HG03520 (cell line): ENCODE data around the gene RPP25.
"Not testable (repeated sequence)": the region's sequence is repeated elsewhere in the genome, so short reads cannot be mapped to it uniquely, and the experiment has no call there.

Experiments
- ATAC-seq: cut with Tn5 transposase; IDR thresholded peaks from one replicate; pipeline ENCODE4 v1.9.1; 2021; ENCODE audit warnings: mild to moderate bottlenecking, moderate library complexity; ENCODE audit not compliant: unreplicated experiment

The RPP25 gene

GRCh38 chr15:74963213-74963612, 6.6 kb upstream of the RPP25 start:
- no peak for ATAC-seq

GRCh38 chr15:74962671-74963070, 6.1 kb upstream of the RPP25 start:
- no peak for ATAC-seq

- ATAC-seq, result no peak
These were observed 5.6 kb upstream of the RPP25 start for GRCh38 chr15:74962219-74962618.

GRCh38 chr15:74961616-74962015, 5.0 kb upstream of the RPP25 start:
- no peak for ATAC-seq

GRCh38 chr15:74960995-74961588, 4.5 kb upstream of the RPP25 start:
- no peak for ATAC-seq

GRCh38 chr15:74960286-74960685, 3.7 kb upstream of the RPP25 start:
- no peak for ATAC-seq

GRCh38 chr15:74959586-74959939, 3.0 kb upstream of the RPP25 start:
- no peak for ATAC-seq

GRCh38 chr15:74958908-74959585, 2.5 kb upstream of the RPP25 start:
- ATAC-seq, result no peak

- ATAC-seq, result no peak
These were observed 1.8 kb upstream of the RPP25 start for GRCh38 chr15:74958320-74958907.

GRCh38 chr15:74957476-74958035, 984 bp upstream of the RPP25 start:
- no peak for ATAC-seq

- peak; percentile 45 for ATAC-seq
These were observed 550 bp downstream of the RPP25 start for GRCh38 chr15:74955796-74956647.

GRCh38 chr15:74955017-74955416, 1.6 kb downstream of the RPP25 start:
- ATAC-seq, result no peak

- no peak for ATAC-seq
These were observed 2.1 kb downstream of the RPP25 start for GRCh38 chr15:74954515-74954914.

GRCh38 chr15:74951006-74951405, 5.6 kb downstream of the RPP25 start:
- no peak for ATAC-seq

- no peak for ATAC-seq
These were observed 6.3 kb downstream of the RPP25 start for GRCh38 chr15:74950078-74950908.

- peak; percentile 86 for ATAC-seq
These were observed 18.8 kb downstream of the RPP25 start, which contains the start of gene COX5A for GRCh38 chr15:74937590-74938371. Gene COX5A, minus strand, starts transcription at chr15:74938073. Its CDS starts 59 bp downstream, at chr15:74938014.

- no peak for ATAC-seq
These were observed 19.3 kb downstream of the RPP25 start for GRCh38 chr15:74937272-74937589.

GRCh38 chr15:74935193-74935592, 21.4 kb downstream of the RPP25 start:
- not testable (repeated sequence) for ATAC-seq

- no peak for ATAC-seq
These were observed 23.0 kb downstream of the RPP25 start for GRCh38 chr15:74933573-74933972.

GRCh38 chr15:74928771-74929198, 27.8 kb downstream of the RPP25 start:
- no peak for ATAC-seq
